ENCODE measurements around the gene ST8SIA4. TPM values are rescaled to one million over a fixed set of nuclear protein-coding genes. Genes with fewer than 3 reads are reported as not detected.
A peak's percentile ranks its signal among the peaks of the same experiment; 100 is the strongest.

ST8SIA4 gene
- total RNA-seq, 1 donor from 2014 or later: 15.0 TPM

DNA sequence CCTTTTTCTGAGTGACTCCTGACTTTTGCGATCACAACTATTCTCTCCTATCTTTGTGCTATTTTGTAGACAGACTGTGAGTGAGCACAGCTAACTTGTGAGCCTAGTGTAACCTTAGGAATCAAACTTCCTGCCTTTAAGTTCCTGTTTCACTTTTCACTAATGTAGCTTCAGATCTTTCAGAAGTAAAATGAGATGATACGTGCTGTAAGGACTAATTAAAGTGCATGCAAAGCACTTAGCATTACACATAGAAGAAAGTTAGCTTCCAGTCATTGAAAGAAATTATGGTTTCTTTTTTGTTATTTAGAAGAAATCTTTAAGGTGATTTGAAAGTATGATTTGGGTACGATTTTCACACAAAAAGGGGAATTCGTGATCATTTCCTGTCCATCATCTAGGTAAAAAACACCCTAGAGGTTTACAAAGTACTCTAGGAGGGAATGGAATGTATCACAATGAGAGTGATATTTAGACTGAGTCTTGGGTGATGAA lies 122.7 kb downstream of the ST8SIA4 start:
- DNase-seq: no peak

DNA sequence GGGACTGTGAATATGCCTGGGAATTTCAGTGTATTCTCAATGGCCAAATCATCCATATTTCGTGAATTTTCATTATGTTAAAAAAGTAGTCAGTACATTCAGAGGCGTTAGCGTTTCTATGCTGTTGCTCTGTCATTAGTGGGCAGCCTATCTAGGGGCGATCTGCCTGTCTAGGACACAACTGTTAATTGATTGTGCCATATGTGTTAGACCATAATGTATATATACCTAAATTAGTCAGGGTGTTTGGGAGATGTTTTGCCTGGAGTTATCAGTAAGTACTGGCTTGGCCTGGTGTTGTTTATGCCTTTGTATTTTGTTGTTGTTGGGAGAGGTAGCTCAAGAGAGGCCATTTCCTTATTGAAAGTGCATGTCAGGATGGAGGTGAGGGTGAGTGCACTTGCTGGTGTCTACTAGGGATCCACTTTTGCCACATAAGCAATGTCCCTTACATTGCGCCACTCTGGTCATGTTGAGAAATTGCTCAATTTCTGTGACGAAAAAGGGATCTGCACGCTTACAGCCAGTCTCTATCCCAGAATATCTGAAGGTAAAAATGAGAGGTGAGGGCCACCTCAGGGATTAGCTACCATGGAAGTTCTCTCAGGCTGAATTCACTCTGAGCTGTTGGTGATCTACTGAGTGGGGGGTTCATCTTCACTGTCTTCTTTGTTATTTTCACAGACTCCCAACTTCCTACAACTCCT lies 123.3 kb downstream of the ST8SIA4 start:
- no peak for DNase-seq

DNA sequence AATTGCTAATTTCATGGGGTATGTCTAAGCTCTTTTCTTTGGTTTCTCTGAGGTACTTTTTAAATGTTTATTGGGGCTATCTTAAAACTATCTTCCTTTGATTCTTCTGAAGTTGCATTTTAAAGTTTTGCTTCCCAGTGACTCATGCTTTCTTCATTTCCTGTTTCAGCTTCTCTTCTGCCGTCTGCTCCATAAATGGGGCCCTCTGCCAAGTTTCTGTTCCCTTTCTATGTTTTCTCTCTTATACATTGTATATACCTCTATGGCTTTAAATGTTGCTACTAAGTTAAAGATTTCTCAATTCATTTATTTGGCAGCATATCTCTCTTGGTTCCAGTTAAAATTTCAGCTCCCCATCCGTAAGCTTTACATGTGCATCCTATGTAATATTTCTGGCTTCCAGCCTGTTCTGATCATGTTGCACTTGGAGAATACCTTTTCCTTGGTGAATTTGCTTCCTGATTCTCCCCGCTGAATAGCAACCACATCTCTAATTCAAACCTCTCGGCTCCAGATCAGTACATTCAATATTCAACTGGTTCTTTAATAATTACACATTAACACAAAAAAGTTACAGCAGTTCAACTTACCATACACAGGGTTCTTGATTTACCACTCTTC lies 125.3 kb downstream of the ST8SIA4 start:
- peak; percentile 61 for DNase-seq

DNA sequence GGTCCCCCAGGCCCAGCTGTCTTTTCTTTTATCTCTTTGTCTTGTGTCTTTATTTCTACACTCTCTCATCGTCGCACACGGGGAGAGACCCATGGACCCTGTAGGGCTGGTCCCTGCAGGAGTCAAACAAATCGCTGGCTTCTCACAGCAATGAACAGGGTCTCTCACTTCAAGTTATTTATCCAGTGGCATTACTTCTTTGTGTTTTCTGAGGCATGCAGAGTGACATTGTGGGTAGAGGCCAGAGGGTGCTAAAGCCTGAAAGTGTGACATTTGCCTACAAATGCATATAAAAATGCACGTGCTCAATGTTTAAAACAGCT lies 127.6 kb downstream of the ST8SIA4 start:
- DNase-seq: no peak

DNA sequence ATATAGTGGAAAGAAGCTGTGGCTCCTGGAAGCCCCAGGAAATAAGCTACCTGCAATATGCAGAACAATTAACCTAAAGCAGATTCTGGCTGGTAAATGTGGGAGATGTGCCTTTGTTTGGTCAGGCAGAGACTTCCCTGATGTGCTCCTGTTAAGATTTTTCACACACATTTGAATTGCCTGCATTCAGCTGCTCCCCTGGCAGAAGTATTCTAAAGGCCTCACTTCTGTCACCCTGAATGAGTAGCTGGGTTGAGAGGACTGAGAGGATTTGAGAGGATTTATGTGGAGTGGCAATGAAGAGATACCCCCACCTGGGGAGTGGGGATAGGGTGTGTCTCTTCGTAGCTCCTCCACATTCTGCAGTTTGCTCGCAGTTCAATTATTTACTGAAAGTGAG lies 130.5 kb downstream of the ST8SIA4 start:
- DNase-seq: peak; percentile 16

DNA sequence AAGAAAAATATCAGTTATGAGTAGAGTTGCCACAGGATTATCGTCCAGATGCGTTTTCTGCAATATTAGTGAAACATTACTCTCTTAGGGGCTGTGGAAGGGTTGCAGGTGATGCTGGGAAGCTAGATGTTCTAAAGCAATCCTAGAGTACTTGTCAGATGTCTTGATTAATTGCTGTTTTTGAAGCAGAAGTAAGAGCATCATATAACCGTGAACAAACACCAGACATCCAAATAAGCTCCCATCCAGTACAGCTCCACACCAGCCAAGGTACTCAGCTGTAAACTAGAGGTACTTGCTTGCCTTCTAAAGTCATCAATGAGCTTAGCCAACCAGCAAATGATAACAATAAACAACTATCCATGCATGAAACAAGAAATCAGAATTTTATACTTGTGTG lies 131.1 kb downstream of the ST8SIA4 start:
- no peak for DNase-seq

DNA sequence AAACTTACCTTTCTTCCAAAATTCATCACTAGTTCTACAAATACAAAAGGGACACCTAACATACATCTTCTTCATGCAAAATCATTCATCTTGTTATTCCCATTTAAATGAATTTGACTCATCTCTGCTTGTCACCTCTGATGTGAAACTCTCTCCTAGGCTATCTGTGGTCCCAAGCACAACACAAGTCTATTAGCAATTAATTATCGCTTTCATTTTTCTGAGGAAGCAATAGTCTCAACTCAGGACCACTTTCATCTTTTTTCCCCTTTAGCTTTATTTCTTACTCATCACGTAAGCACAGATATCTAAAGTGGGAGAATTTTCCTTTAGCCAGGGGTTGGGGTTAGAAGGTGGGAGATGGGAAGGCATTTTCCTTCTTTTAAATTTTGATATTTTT lies 131.9 kb downstream of the ST8SIA4 start:
- no peak for DNase-seq

DNA sequence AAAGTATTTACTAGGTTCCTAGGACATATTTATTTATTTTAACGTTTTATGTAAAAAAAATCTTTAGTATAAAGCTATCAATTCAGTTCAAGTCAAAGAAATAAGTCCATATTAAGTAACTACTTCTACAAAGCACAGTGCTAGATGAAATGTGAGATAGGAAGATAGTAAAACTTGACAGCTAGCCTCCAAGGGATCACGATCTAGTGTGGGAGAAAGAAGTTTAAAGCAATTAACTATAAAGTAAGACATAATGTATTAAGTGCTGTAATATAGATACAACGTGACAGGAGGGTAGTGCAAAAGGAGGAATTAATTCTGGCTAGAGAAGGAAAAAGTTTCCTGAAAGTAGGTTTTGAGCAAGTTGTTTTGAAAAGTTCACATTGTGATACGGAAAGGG lies 134.9 kb downstream of the ST8SIA4 start:
- no peak for DNase-seq

DNA sequence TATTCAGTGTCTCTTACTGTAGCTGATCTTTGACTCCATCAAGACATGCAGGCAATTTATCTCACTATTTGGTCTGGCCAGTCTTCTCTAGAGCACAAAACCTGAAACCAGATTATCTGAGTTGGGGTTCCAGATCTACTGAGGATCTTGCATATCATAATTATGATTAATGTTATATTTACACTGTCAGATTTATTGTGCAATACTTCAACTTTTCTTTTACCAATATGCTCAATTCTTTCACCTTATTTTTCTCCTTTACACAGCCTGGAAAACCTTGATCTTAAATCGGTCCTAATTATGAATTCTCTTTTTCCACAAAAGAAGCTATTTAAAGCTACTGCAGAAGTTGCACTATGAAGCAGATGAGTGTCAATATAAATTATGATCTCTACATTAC lies 140.1 kb downstream of the ST8SIA4 start:
- DNase-seq: no peak

DNA sequence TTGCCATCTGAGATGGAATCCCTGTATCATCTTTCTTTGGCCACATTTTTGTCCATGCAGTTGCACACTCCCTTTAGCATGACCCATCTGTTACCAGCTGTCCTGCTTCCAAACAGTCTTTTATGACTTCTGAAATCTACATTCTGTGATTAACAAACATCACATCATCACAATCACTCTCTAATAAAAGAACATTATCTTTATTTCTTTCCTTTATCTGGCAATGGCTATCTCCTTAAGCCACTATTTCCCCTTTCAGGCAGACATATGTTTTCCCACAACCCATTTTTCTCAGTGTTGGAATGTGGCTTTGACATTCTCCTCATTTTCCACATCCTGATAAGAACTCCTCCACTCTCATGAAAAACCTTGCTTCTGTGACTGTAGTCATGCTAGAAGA lies 141.0 kb downstream of the ST8SIA4 start:
- peak; percentile 45 for DNase-seq

DNA sequence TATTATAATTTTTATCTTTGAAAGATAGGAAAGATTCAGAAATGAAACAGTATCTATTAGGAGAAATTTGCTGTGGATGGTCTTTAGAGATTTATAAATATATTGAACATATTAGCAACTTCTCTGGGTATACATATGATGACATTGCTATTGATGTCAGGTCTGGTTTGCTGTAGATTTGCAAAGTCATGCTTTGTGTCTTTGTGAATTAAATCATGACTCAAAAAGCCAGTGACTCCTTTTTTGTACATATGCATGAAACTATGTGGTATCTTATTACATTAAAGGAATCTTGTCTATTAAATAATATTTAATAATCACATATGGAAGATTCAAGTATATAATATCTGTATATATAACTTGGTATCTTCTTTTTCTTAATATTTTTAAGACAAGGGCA lies 141.9 kb downstream of the ST8SIA4 start:
- no peak for DNase-seq

DNA sequence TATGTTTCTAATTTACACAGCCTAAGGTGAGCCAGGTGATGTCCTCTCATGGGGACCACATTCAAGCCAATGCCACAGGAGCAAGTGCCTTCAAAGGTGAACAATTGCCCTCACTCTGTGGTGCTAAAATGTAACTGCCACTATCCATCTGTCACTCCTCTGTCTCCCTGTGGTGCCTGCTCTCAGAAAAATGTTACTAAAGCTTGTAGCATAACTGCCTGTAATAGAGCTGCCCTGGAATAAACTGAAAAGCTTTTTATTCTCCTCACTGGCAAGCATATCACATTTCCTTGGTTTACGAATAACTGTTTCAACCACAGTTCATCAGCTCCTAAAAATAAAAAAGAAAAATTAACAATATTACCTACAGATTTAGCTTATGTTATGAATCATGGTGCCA lies 142.4 kb downstream of the ST8SIA4 start:
- DNase-seq: peak; percentile 9

DNA sequence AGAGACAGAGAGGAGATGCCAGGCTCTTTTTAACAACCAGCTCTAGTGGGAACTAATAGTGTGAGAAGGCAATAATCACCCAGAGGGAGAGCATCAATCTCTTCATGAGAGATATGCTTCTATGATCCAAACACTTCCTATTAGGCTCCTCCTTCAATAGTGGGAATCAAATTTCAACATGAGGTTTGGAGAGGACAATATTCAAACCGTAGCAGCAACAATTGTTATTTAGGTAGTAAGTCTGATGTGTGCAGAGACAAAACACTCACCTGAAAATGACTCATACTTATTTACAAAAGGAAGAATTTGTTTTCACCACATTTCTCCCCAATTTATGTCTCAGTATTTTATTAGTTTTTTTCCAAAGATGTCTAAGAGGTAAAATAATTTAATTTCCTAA lies 144.3 kb downstream of the ST8SIA4 start:
- no peak for DNase-seq

DNA sequence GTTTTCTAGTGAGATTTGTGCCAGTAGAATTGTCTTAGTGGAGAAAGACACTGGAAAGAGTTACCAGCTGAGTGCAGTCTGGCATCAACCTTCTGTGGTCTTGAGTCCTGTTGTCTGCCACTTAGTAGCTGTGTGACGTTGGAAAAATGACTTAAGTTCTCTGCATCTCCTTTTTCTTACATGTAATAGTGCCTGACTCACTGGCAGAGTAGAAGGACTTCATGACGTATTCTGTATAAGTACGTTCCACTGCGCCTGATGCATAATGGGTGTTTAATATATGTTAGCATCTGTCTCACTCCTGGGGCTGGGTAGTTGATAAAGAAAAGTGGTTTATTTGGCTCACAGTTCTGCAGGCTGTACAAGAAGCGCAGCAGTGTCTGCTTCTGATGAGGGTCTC lies 144.8 kb downstream of the ST8SIA4 start:
- no peak for DNase-seq

DNA sequence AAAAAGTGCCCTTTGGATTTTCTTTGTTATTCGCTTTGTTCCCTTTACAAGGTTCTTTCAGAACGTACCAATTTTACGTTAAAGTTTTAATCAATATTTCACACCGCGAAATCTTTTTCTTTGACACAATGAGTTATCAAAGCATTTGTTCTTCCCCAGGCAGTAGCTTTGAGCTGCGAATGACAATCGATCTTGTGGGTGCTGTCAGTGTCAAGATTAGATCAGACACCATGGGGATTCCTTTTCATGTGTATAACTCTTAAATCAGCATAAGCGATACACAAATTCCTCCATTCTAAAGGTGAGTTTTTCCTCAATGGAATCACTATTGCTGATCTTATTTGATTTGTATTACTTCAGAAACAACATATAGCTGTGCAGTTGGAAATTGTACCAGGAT lies 145.5 kb downstream of the ST8SIA4 start:
- no peak for DNase-seq

Small RNA genes lying within 50 kb of the gene (small RNA-seq; reads per million reads assigned to genes)
- gene MIR548P (ENCODE audit: low replicate concordance): not detected
